ENCODE measurements around the gene ADORA1. TPM values are rescaled to one million over a fixed set of nuclear protein-coding genes. Genes with fewer than 3 reads are reported as not detected.

Gene ADORA1
- total and polyA plus RNA-seq, 11 donors: 0.81 to 17.8 (median 9.5) TPM

- no peak for TF ChIP-seq CTCF (IDR thresholded peaks at IDR 0.05)
- TF ChIP-seq POLR2A (IDR thresholded peaks at IDR 0.05): no peak
- no peaks in the 10 kb centered on the region for H3K36me3 ChIP-seq
- 80 to 97% (median 94%) methylated on average over 1 to 2 of the region's 2 CpGs for WGBS, 4 donors
- H3K27ac ChIP-seq: no peak overlapping the region
- H3K9me3 ChIP-seq: no peaks in the 10 kb centered on the region
- intact Hi-C loops (cut with DNase I): no loop called here
- peaks cover 0 to 24% (median 12%) of the 10 kb centered on the region in 12 donors for H3K4me1 ChIP-seq
- H3K4me3 ChIP-seq: no peak overlapping the region
- ATAC-seq (no peak), DNase-seq (no peak)
- H3K27me3 ChIP-seq: peaks cover 0 to 76% (median 12%) of the 10 kb centered on the region in 9 donors
Observed at GRCh38 chr1:203122159-203122558, 5.4 kb upstream of the ADORA1 start.

GRCh38 chr1:203124011-203124410 is 3.5 kb upstream of the ADORA1 start:
- WGBS, 4 donors: 48 to 75% (median 70%) methylated on average over 5 of the region's 5 CpGs
- ATAC-seq: no peak

GRCh38 chr1:203124546-203125317 is 2.8 kb upstream of the ADORA1 start:
- TF ChIP-seq POLR2A (IDR thresholded peaks at IDR 0.05) (no peak), CTCF (IDR thresholded peaks at IDR 0.05) (no peak)
- 54 to 66% (median 65%) methylated on average over 5 of the region's 5 CpGs for WGBS, 4 donors
- H3K27ac ChIP-seq: no peak overlapping the region
- peaks cover 0 to 71% (median 0%) of the 10 kb centered on the region in 9 donors for H3K27me3 ChIP-seq
- intact Hi-C loops (cut with DNase I): loop anchor here in 9 of 10 donors (5.0 kb wide), 2 partner anchors 82 to 87 kb away; no protein-coding TSS in a partner anchor
- ATAC-seq (no peak), DNase-seq (no peak)
- H3K36me3 ChIP-seq: no peaks in the 10 kb centered on the region
- H3K9me3 ChIP-seq: no peaks in the 10 kb centered on the region
- no peak overlapping the region for H3K4me3 ChIP-seq
- H3K4me1 ChIP-seq: peaks cover 0 to 42% (median 28%) of the 10 kb centered on the region in 12 donors

More at GRCh38 chr1:203124011-203124410, 3.5 kb upstream of the ADORA1 start:
- TF ChIP-seq CTCF (IDR thresholded peaks at IDR 0.05): no peak
- TF ChIP-seq POLR2A (IDR thresholded peaks at IDR 0.05): no peak
- no peak for DNase-seq
- Histone ChIP-seq H3K27me3 (peaks cover 0 to 76% (median 2%) of the 10 kb centered on the region in 9 donors), H3K4me1 (peaks cover 0 to 34% (median 24%) of the 10 kb centered on the region in 12 donors), H3K36me3 (no peaks in the 10 kb centered on the region), H3K4me3 (no peak overlapping the region), H3K27ac (no peak overlapping the region), H3K9me3 (no peaks in the 10 kb centered on the region)
- intact Hi-C loops (cut with DNase I): no loop called here

- intact Hi-C loops (cut with DNase I): loop anchor here in 9 of 10 donors (5.0 kb wide), 2 partner anchors 84 to 89 kb away; no protein-coding TSS in a partner anchor
- no peaks in the 10 kb centered on the region for H3K36me3 ChIP-seq
- ATAC-seq (no peak), DNase-seq (no peak)
- no peak for TF ChIP-seq POLR2A (IDR thresholded peaks at IDR 0.05)
- TF ChIP-seq CTCF (IDR thresholded peaks at IDR 0.05): peak in 11 of 12 donors; percentile 17 to 61 (median 34)
- peaks cover 0 to 57% (median 38%) of the 10 kb centered on the region in 12 donors for H3K4me1 ChIP-seq
- no peak overlapping the region for H3K4me3 ChIP-seq
- WGBS, 4 donors: 36 to 41% (median 39%) methylated on average over 8 of the region's 8 CpGs
- peaks cover 0 to 56% (median 0%) of the 10 kb centered on the region in 9 donors for H3K27me3 ChIP-seq
- no peak overlapping the region for H3K27ac ChIP-seq
- no peaks in the 10 kb centered on the region for H3K9me3 ChIP-seq
Observed at GRCh38 chr1:203126151-203126865, 1.2 kb upstream of the ADORA1 start.

Measured in heart left ventricle (tissue), 16 donors.